Gastrocnemius medialis (tissue), 4 donors: Measurements from ENCODE around the gene ARL8B. TPM values are rescaled to one million over a fixed set of nuclear protein-coding genes. Genes with fewer than 3 reads are reported as not detected.
A peak's percentile ranks its signal among the peaks of the same experiment; 100 is the strongest.

Experiments used
- ATAC-seq, 2 donors: fragments of 150-250 bp; one replicate each; pipeline ENCODE4 v1.9.1; 2016
- DNase-seq, 2 donors: peaks; one replicate each; pipeline ENCODE4 v3.0.0-alpha.2; 2019
- H3K27ac ChIP-seq, 4 donors: fragments of 200-600 bp; sonication (generic); 1 replicate in 1 of 4; 2 replicates in 3 of 4; pipeline ENCODE4 v1.5.1; 2016 to 2018; ENCODE audit warnings: mild to moderate bottlenecking in 2 of 4, moderate library complexity in 1 of 4
- H3K27me3 ChIP-seq, 3 donors: fragments of 200-600 bp; sonication (generic) in 2 of 3; 1 replicate in 1 of 3; 2 replicates in 2 of 3; pipeline versions ENCODE4 v1.5.1 to v1.6.0; 2016 to 2019; ENCODE audit warnings: mild to moderate bottlenecking in 1 of 3, moderate library complexity in 1 of 3
- H3K36me3 ChIP-seq, 2 donors: fragments of 200-600 bp; sonication (generic) in 1 of 2; one replicate each; pipeline ENCODE4 v1.5.1; 2017 to 2018
- H3K4me1 ChIP-seq, 2 donors: fragments of 200-600 bp; sonication (generic) in 1 of 2; one replicate each; pipeline ENCODE4 v1.5.1; 2016 to 2017; ENCODE audit warnings: mild to moderate bottlenecking in 2 of 2
- H3K4me3 ChIP-seq, 4 donors: fragments of 200-600 bp; sonication (generic) in 3 of 4; 1 replicate in 1 of 4; 2 replicates in 3 of 4; pipeline ENCODE4 v1.5.1; 2016 to 2019; ENCODE audit warnings: mild to moderate bottlenecking in 2 of 4
- H3K9me3 ChIP-seq, 3 donors: fragments of 200-600 bp; sonication (generic) in 2 of 3; 1 replicate in 1 of 3; 2 replicates in 2 of 3; pipeline ENCODE4 v1.5.1; 2016 to 2019
- CTCF ChIP-seq, 5 experiments: fragments of 450-650 bp in 3 of 5; fragments of 200-600 bp in 2 of 5; sonication (generic) in 2 of 5; IDR thresholded peaks in 4 of 5; conservative IDR thresholded peaks in 1 of 5; 1 replicate in 4 of 5; 2 replicates in 1 of 5; pipeline ENCODE4 v1.5.1; 2016 to 2019; ENCODE audit warnings: antibody characterized with exemption in 5 of 5, mild to moderate bottlenecking in 3 of 5, moderate library complexity in 3 of 5
- POLR2A ChIP-seq, 2 donors: fragments of 450-650 bp; IDR thresholded peaks; one replicate each; pipeline ENCODE4 v1.6.1; 2017; ENCODE audit warnings: antibody characterized with exemption in 2 of 2, mild to moderate bottlenecking in 2 of 2, moderate library complexity in 2 of 2
- in situ Hi-C, 4 donors: fragments of 200-750 bp; cut with MboI; loops; one replicate each; pipeline versions ENCODE4 v1.15.0 to v1.8.0; 2017; ENCODE audit warnings: low sequenced_read_pairs in 4 of 4
- intact Hi-C: fragments of 100-400 bp; cut with DNase I; formaldehyde crosslinking; loops from one replicate; pipeline ENCODE4 v1.15.1; 2023; ENCODE audit warnings: low total_unique reads
- total RNA-seq, 4 donors: library from RNA; depleted of rRNA; stranded (reverse); fragments of >200 nt; gene quantifications; one replicate each; pipeline versions ENCODE4 v1.1.0 to v1.2.3, GENCODE V29; 2016

Gene ARL8B
- total RNA-seq, 4 donors from 2014 or later, result 69.3 to 198 (median 95.0) TPM

- in situ Hi-C loops, result loop anchor here in 1 of 4 donors (25.0 kb wide), 1 partner anchor 501 kb away; no protein-coding TSS in a partner anchor
- H3K27me3 ChIP-seq, result no peaks in the 10 kb centered on the region
- no peaks in the 10 kb centered on the region for H3K4me1 ChIP-seq
- TF ChIP-seq CTCF (IDR thresholded peaks at IDR 0.05 in 4 of 5, conservative IDR thresholded peaks at IDR 0.05 in 1 of 5) (no peak), POLR2A (IDR thresholded peaks at IDR 0.05) (no peak)
- H3K9me3 ChIP-seq, result no peaks in the 10 kb centered on the region
- intact Hi-C loops, result no loop called here
- no peak overlapping the region for H3K27ac ChIP-seq
- peak in 1 of 2 donors; percentile 30 for ATAC-seq
- H3K4me3 ChIP-seq, result no peak overlapping the region
- peaks cover 9 to 97% of the 10 kb centered on the region in 2 donors for H3K36me3 ChIP-seq
- no peak for DNase-seq
Measured at GRCh38 chr3:5212628-5213573, 90.8 kb downstream of the ARL8B start.

GRCh38 chr3:5213574-5213966 is 91.5 kb downstream of the ARL8B start:
- no peak for DNase-seq

GRCh38 chr3:5214352-5214751 is 92.3 kb downstream of the ARL8B start:
- Histone ChIP-seq H3K27ac (no peak overlapping the region), H3K27me3 (no peaks in the 10 kb centered on the region), H3K4me1 (no peaks in the 10 kb centered on the region), H3K4me3 (no peak overlapping the region), H3K36me3 (peaks cover 6 to 92% of the 10 kb centered on the region in 2 donors), H3K9me3 (no peaks in the 10 kb centered on the region)
- ATAC-seq (no peak), DNase-seq (no peak)
- in situ Hi-C loops, result loop anchor here in 1 of 4 donors (25.0 kb wide), 1 partner anchor 502 kb away; no protein-coding TSS in a partner anchor
- TF ChIP-seq CTCF (IDR thresholded peaks at IDR 0.05 in 4 of 5, conservative IDR thresholded peaks at IDR 0.05 in 1 of 5) (no peak), POLR2A (IDR thresholded peaks at IDR 0.05) (no peak)
- intact Hi-C loops, result no loop called here

More at GRCh38 chr3:5213574-5213966, 91.5 kb downstream of the ARL8B start:
- Histone ChIP-seq H3K27ac (no peak overlapping the region), H3K9me3 (no peaks in the 10 kb centered on the region), H3K4me3 (no peak overlapping the region), H3K36me3 (peaks cover 6 to 97% of the 10 kb centered on the region in 2 donors), H3K4me1 (no peaks in the 10 kb centered on the region), H3K27me3 (no peaks in the 10 kb centered on the region)
- TF ChIP-seq POLR2A (IDR thresholded peaks at IDR 0.05) (no peak), CTCF (IDR thresholded peaks at IDR 0.05 in 4 of 5, conservative IDR thresholded peaks at IDR 0.05 in 1 of 5) (no peak)
- ATAC-seq, result no peak
- in situ Hi-C loops, result loop anchor here in 1 of 4 donors (25.0 kb wide), 1 partner anchor 501 kb away; no protein-coding TSS in a partner anchor
- intact Hi-C loops, result no loop called here

- Histone ChIP-seq H3K4me1 (no peaks in the 10 kb centered on the region), H3K27me3 (no peaks in the 10 kb centered on the region), H3K4me3 (no peak overlapping the region), H3K9me3 (no peaks in the 10 kb centered on the region), H3K36me3 (peaks cover 0 to 56% of the 10 kb centered on the region in 2 donors), H3K27ac (no peak overlapping the region)
- ATAC-seq (no peak), DNase-seq (no peak)
- intact Hi-C loops, result no loop called here
- TF ChIP-seq POLR2A (IDR thresholded peaks at IDR 0.05), result no peak
- no peak for TF ChIP-seq CTCF (IDR thresholded peaks at IDR 0.05 in 4 of 5, conservative IDR thresholded peaks at IDR 0.05 in 1 of 5)
- in situ Hi-C loops, result loop anchor here in 1 of 4 donors (25.0 kb wide), 1 partner anchor 506 kb away; no protein-coding TSS in a partner anchor
Measured at GRCh38 chr3:5217824-5218595, 95.9 kb downstream of the ARL8B start.
